HepG2 (cell line): Measurements from ENCODE around the gene PFKFB2. TPM values are rescaled to one million over a fixed set of nuclear protein-coding genes. Genes with fewer than 3 reads are reported as not detected.

ENCODE experiments used
- CHD4 ChIP-seq: fragments of 200-600 bp; sonication (generic); IDR thresholded peaks from 2 replicates; pipeline ENCODE4 v1.7.0; 2017; ENCODE audit warnings: mild to moderate bottlenecking, low read length, borderline replicate concordance
- GABPA ChIP-seq, 2 experiments: IDR thresholded peaks; 2 replicates each; pipeline ENCODE4 v1.6.1; 2011 to 2016; ENCODE audit warnings: low read depth in 2 of 2, low read length in 1 of 2, missing biosample characterization in 1 of 2, missing genetic modification characterization in 1 of 2
- GLI4 ChIP-seq: sonication (generic); formaldehyde crosslinking; IDR thresholded peaks from 2 replicates; pipeline ENCODE4 v1.5.1; 2020; ENCODE audit warnings: missing genetic modification reagents, mild to moderate bottlenecking, moderate library complexity, borderline replicate concordance
- ISX ChIP-seq: sonication (generic); formaldehyde crosslinking; conservative IDR thresholded peaks from 2 replicates; pipeline ENCODE4 v1.5.0; 2020; ENCODE audit warnings: missing genetic modification reagents
- MLXIP ChIP-seq: sonication (generic); formaldehyde crosslinking; IDR thresholded peaks from 2 replicates; pipeline ENCODE4 v1.9.0; 2021; ENCODE audit warnings: missing genetic modification reagents, borderline replicate concordance
- NFE2 ChIP-seq: sonication (generic); formaldehyde crosslinking; IDR thresholded peaks from 2 replicates; pipeline ENCODE4 v1.4.0; 2020; ENCODE audit warnings: missing genetic modification reagents
- NFYC ChIP-seq: IDR thresholded peaks from 2 replicates; pipeline ENCODE4 v1.6.1; 2016; ENCODE audit warnings: missing genetic modification reagents, missing compliant biosample characterization
- PHF5A ChIP-seq: IDR thresholded peaks from one replicate; pipeline ENCODE4 v1.6.1; 2018; ENCODE audit warnings: low read depth, missing genetic modification reagents; ENCODE audit not compliant: unreplicated experiment
- POLR2A ChIP-seq, 2 experiments: IDR thresholded peaks; 2 replicates each; pipeline ENCODE4 v1.6.1; 2011; ENCODE audit warnings: low read depth in 2 of 2, low read length in 2 of 2, mild to moderate bottlenecking in 1 of 2, moderate library complexity in 1 of 2; ENCODE audit not compliant: insufficient read depth in 1 of 2
- REL ChIP-seq: sonication (generic); formaldehyde crosslinking; conservative IDR thresholded peaks from 2 replicates; pipeline ENCODE4 v1.8.0; 2022; ENCODE audit warnings: mild to moderate bottlenecking, missing genetic modification reagents, moderate library complexity
- REST ChIP-seq, 2 experiments: IDR thresholded peaks; 2 replicates each; pipeline ENCODE4 v1.6.1; 2011 to 2012; ENCODE audit warnings: low read length in 2 of 2, borderline replicate concordance in 1 of 2, low read depth in 1 of 2, mild to moderate bottlenecking in 1 of 2, moderate library complexity in 1 of 2
- SUZ12 ChIP-seq: fragments of 150-350 bp; IDR thresholded peaks from 2 replicates; pipeline ENCODE4 v1.6.1; 2014; ENCODE audit warnings: low read depth, low read length
- TCF7L2 ChIP-seq: IDR thresholded peaks from 2 replicates; pipeline ENCODE4 v1.6.1; 2011; ENCODE audit warnings: mild to moderate bottlenecking, low read depth, low read length, moderate library complexity
- TIGD3 ChIP-seq: sonication (generic); formaldehyde crosslinking; IDR thresholded peaks from 2 replicates; pipeline ENCODE4 v1.5.1; 2020; ENCODE audit warnings: mild to moderate bottlenecking, missing genetic modification reagents, borderline replicate concordance
- ZNF251 ChIP-seq: sonication (generic); formaldehyde crosslinking; IDR thresholded peaks from 2 replicates; pipeline ENCODE4 v1.9.0; 2021; ENCODE audit warnings: mild to moderate bottlenecking, missing genetic modification reagents
- ZNF362 ChIP-seq: sonication (generic); formaldehyde crosslinking; IDR thresholded peaks from 2 replicates; pipeline ENCODE4 v1.4.0; 2020; ENCODE audit warnings: missing genetic modification reagents, mild to moderate bottlenecking, borderline replicate concordance
- ZNF781 ChIP-seq: sonication (generic); formaldehyde crosslinking; IDR thresholded peaks from 2 replicates; pipeline ENCODE4 v1.5.1; 2020; ENCODE audit warnings: borderline replicate concordance, mild to moderate bottlenecking, missing genetic modification reagents; ENCODE audit errors: not compliant biosample characterization
- ZNF782 ChIP-seq: sonication (generic); formaldehyde crosslinking; IDR thresholded peaks from 2 replicates; pipeline ENCODE4 v1.4.0; 2020; ENCODE audit warnings: missing genetic modification reagents, mild to moderate bottlenecking, borderline replicate concordance
- ZNF883 ChIP-seq: sonication (generic); formaldehyde crosslinking; IDR thresholded peaks from 2 replicates; pipeline ENCODE4 v1.5.1; 2020; ENCODE audit warnings: mild to moderate bottlenecking, missing genetic modification reagents; ENCODE audit errors: not compliant biosample characterization
- polyA plus RNA-seq, 8 experiments: library from polyadenylated mRNA; depleted of rRNA in 3 of 8; stranded (reverse) in 7 of 8; unstranded in 1 of 8; fragments of >200 nt; fragmentation: Illumina TruSeq in 4 of 8; extraction: Trizol in 4 of 8; gene quantifications; 2 replicates each; pipeline versions ENCODE4 v1.2.1 to v1.2.3, GENCODE V29; 2011 to 2016; ENCODE audit warnings: low read depth in 4 of 8, missing spikeins in 1 of 8, mixed read lengths in 1 of 8; ENCODE audit not compliant: insufficient read depth in 1 of 8
- total RNA-seq, 5 experiments: library from RNA; depleted of rRNA; stranded (reverse); fragments of >200 nt; fragmentation: Illumina TruSeq; extraction: Trizol; gene quantifications; 2 replicates each; pipeline ENCODE4 v1.2.3, GENCODE V29; 2016; ENCODE audit warnings: low read depth in 1 of 5

Gene PFKFB2
- total and polyA plus RNA-seq, 2 of the 13 experiments (the other 11 are each of a cell fraction or from before 2014, with no cell fraction given), result 4.6 to 10.6 TPM

- TF ChIP-seq MLXIP (CRISPR knock-in tag) (no peak), NFE2 (CRISPR knock-in tag) (no peak), SUZ12 (no peak), REL (CRISPR knock-in tag) (no peak), GLI4 (CRISPR knock-in tag) (0 out of 2 replicates have a peak, but pooled peaks have one; percentile 54), ISX (CRISPR knock-in tag) (no peak), PHF5A (no peak), ZNF781 (CRISPR knock-in tag) (no peak), POLR2A (IDR thresholded peaks at IDR 0.05; ENCODE audit: insufficient read depth in 1 of 2, low read depth in 2 of 2, low read length in 2 of 2) (peak; percentile 86 to 87), REST (IDR thresholded peaks at IDR 0.05; ENCODE audit: borderline replicate concordance in 1 of 2, low read depth in 1 of 2, low read length in 2 of 2) (peak in 1 of 2 experiments; percentile 42; a peak in 1 of 4 replicates), GABPA (IDR thresholded peaks at IDR 0.05; ENCODE audit: low read depth, low read length) (no peak), GABPA (CRISPR knock-in tag; IDR thresholded peaks at IDR 0.05; ENCODE audit: low read depth) (peak; percentile 55; the same call in 1 of the 2 replicates), CHD4 (no peak), ZNF362 (peak; percentile 96), TIGD3 (CRISPR knock-in tag) (no peak), ZNF782 (peak; percentile 97; the same call in 1 of the 2 replicates), TCF7L2 (no peak), ZNF883 (CRISPR knock-in tag) (peak; percentile 58), NFYC (peak; percentile 74), ZNF251 (CRISPR knock-in tag) (no peak)
Measured at GRCh38 chr1:207052911-207053769, at the start of gene PFKFB2 (continued).
